GM10266 (cell line): ENCODE results near the gene TEX22.

Experiments used
- DNase-seq: peaks from one replicate; pipeline ENCODE4 v3.0.0; 2012; ENCODE audit errors: extremely low spot score
- CTCF ChIP-seq: IDR thresholded peaks from 2 replicates; pipeline ENCODE4 v1.5.1; 2012; ENCODE audit warnings: mild to moderate bottlenecking, low read depth; ENCODE audit not compliant: control insufficient read depth, insufficient read depth; ENCODE audit errors: missing control alignments

Gene TEX22

GRCh38 chr14:105439710-105440553 lies 41.6 kb downstream of the TEX22 start:
- TF ChIP-seq CTCF = no peak
- DNase-seq = no peak

GRCh38 chr14:105440554-105440900 lies 42.2 kb downstream of the TEX22 start:
- TF ChIP-seq CTCF = no peak
- DNase-seq = no peak

- DNase-seq = no peak
- no peak for TF ChIP-seq CTCF
Observed at GRCh38 chr14:105440992-105441391, 42.7 kb downstream of the TEX22 start.

GRCh38 chr14:105442125-105442524 lies 43.8 kb downstream of the TEX22 start:
- no peak for DNase-seq
- TF ChIP-seq CTCF = no peak

- DNase-seq = no peak
- TF ChIP-seq CTCF = no peak
Observed at GRCh38 chr14:105442834-105443233, 44.5 kb downstream of the TEX22 start.

- DNase-seq = no peak
- no peak for TF ChIP-seq CTCF
Observed at GRCh38 chr14:105444859-105445258, 46.5 kb downstream of the TEX22 start.

- no peak for TF ChIP-seq CTCF
- DNase-seq = no peak
Observed at GRCh38 chr14:105445290-105445689, 47.0 kb downstream of the TEX22 start.
